HG02970 (cell line): ENCODE measurements around the gene NIBAN1.
"Not testable (repeated sequence)": the region's sequence is repeated elsewhere in the genome, so short reads cannot be mapped to it uniquely, and the experiment has no call there.

Experiments used
- ATAC-seq: cut with Tn5 transposase; IDR thresholded peaks from one replicate; pipeline ENCODE4 v1.9.1; 2021; ENCODE audit warnings: mild to moderate bottlenecking, moderate library complexity, moderate number of reproducible peaks; ENCODE audit not compliant: unreplicated experiment, low FRiP score

NIBAN1 gene

DNA sequence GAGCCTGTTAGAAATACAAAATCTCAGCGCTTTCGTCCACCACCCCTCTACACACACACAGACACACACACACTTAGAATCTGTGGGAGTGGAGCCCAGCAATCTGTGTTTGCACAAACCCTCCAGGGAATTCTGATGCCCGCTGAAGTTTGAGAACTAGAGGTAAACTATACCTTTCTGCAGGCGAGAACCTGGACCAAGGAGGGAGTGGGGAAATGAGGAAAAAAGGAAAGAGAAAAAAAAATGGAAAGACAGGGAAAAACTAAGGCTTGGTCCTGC lies 468 bp upstream of the NIBAN1 start:
- no peak for ATAC-seq

DNA sequence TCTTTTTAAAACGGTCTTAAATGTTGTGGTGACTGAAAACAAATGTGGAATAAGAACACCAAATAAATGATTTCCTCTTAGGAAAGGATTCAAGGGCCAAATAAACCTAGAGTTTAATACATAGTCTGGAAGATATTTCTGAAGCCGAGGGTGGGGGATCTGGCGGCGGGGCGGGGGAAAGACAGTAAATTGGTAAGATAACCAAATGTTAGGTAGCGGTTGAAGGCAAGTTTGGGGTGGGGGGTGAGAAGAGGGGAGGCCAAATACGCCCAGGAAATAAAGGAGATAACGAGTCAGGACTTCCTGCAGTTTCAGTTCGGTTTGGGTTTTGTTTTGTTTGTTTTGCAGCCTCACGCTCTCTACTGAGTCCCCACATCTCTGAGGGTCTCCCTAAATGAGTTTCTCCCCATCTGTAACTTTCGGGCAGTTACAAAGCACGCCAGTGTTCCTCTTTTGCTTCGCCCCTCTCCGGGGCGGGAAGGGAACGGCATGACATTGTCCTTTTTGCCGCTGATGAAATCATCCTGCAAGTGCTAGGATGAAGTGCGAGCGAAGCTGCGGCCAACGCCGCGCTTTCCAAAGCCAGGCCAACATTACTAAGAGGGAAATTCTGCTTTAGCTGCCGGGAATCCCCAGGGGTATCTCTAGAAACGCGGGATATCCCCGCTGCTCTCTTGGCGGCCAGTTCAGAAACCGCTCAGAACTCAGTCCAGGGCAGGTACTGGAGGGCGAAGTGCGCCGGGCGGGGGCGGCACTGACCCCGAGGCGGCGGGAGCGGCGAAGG lies 844 bp downstream of the NIBAN1 start:
- peak; percentile 66 for ATAC-seq

DNA sequence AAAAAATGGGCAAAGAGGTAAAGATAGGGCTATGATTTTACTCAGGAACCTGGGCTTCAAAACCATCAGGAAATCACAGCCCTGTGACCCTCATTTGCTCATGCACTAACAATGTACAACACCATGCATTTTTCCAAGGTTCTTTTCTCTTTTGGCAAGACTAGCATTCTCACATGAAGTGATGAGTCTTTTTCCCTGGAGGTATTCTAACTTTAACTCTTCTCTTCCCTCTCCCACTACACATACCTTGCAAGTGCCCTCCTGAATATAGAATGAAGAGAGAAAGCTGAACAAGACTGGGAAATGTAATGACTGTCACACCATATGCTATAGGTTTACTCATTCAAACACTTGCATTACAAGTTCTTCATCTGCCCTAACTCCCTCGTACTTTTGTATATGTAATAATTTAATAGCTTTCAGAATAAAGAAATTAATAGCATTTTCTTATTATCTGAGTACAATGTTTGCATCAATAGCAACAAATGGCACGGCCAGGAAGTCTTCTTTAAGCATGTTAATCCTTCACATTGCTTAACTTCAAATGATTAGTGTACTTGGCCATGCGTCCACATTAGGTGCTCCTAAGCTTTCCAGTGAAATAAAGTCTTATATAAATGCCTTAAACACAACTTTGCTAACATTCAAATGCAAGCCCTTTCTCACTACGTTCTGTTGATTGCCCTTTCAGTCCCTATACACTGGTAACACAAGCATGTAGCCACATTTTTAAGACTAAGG lies 1.8 kb downstream of the NIBAN1 start:
- no peak for ATAC-seq

DNA sequence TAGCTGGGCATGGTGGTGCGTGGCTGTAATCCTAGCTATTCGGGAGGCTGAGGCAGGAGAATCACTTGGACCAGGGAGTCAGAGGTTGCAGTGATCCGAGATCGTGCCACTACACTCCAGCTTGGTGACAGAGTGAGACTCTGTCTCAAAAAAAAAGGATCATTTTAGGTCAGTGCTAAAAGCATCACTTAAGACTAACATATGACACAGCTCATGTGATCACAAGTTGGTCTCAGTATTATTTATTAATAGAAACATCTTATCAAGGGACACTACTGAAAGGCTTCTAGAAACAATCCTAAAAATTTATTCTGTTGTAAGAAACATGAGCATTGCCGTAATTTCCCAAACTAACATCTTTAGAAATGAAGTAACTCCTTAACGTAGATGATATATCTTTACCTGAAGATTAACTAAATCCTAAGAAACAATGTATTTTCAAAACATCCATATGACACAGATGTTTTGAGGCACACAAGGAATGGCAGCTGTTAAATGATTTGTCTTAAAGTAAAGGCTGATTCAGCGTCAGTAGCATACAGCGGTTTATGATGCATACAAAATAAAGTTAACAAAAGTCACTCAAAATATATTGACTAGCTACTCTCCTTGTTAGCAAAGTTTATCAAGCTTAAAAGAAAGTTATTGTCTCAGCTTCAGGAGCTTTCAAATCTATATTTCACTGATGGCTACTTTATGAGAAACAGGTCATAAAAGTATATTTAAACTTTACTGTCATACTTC lies 2.6 kb downstream of the NIBAN1 start:
- no peak for ATAC-seq

DNA sequence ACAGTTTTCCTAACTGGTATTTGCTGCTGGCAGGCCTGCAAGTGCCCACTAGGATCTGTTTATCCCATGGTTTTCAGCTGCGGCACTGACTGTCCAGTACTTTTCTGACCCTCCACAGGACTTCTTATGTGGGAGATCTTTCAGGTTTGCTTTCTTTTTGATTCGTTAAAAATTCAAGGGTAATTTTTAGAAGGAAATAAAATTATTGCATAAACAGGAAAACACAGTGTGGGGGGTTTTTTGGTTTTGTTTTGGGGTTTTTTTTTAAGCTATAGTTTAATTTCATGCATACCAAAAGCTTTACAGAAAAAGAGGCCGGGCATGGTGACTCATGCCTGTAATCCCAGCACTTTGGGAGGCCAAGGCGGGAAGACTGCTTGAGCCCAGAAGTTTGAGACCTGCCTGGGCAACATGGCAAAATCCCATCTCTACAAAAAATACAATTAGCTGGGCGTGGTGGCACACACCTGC lies 3.6 kb downstream of the NIBAN1 start:
- no peak for ATAC-seq

DNA sequence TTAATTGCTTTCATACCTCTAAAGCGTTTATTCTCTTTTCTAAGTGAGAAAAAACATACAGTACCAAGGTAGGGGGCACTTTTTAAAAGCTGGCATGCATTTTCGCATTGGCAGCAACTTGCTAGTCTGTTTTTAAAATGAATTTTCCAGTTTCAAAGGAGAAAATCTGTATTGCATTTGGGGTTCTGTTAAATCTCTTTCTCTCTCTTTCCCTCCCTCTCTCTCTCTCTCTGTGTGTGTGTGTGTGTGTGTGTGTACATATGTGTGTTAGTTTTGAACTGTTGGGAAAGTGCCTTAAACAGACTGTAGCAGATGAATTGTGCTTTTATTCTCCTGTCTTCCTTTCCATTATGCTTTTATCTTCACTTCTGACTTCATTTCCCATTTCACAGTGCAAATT lies 7.3 kb downstream of the NIBAN1 start:
- ATAC-seq = no peak

DNA sequence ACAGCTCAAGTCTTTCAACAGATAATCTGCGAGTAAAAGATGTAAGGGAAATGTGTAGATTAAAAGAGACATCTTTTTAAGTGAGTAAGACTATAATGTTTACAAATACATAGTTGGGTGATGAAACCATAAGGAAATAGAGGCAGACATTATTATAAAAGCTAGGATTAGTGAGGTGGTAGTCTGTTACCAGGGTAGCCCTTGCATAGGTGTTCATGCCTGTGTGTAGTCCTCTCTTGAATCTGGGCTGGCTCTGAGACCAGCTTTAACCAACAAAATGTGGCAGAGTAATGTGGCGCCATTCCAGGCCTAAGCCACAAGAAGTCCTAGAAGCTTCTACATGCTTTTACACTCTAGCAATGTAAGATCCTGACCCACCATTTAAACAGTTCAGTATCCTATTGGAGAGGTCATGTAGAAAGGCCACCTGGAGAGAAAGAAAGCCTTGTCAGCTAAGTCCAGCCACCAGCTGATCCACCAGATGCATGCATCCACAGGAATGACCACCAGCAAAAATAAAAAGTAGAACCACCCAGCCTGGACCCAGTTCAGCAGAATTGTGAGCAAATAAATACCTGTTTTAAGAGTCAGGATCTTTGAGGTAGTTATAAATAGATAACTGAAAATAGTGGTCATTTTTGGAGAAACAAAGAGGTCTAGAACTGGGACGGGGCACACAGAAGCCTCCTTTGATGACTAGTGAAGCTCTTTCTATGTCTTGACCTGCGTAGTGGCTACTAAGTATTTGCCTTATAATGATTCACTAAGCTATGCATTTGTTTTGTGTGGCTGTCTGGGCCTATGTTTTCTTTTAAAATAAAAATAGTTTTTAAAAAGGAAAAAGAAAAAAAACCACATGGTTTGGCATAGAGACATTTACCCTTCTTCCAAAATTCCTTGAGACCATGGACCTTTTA lies 8.1 kb downstream of the NIBAN1 start:
- ATAC-seq = no peak

DNA sequence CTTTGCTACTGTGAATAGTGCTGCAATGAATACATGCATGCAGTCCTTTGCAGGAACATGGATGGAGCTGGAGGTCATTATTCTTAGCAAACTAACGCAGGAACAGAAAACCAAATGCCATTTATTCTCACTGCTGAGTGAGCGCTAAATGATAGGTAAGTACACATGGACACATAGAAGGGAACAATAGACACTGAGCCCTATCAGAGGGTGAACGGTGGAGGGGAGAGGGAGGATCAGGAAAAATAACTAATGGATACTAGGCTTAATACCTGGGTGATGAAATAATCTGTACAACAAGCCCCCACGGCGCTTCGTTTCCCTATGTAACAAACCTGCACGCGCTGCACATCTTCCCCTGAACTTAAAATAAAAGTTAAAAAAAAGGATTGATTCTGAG lies 8.9 kb downstream of the NIBAN1 start:
- no peak for ATAC-seq

DNA sequence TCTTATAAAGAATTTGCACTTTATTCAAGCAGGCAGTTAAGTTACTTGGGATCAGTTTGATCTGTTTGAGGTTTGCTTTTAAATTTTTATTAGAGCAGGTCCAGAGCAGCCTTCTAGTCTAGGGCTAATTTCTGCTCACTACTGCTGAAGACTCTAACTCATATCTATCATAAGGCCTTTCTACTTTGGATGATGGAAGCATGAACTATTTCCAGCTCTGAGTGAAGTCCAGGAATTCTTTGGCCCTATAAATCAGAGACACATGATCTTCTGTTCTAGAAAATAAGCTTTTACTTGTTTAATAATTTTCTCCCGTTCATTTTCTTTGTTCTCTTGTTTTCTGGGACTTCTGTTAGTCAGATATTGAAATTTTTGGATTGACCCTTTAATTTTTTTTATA lies 14.7 kb downstream of the NIBAN1 start:
- ATAC-seq = no peak

DNA sequence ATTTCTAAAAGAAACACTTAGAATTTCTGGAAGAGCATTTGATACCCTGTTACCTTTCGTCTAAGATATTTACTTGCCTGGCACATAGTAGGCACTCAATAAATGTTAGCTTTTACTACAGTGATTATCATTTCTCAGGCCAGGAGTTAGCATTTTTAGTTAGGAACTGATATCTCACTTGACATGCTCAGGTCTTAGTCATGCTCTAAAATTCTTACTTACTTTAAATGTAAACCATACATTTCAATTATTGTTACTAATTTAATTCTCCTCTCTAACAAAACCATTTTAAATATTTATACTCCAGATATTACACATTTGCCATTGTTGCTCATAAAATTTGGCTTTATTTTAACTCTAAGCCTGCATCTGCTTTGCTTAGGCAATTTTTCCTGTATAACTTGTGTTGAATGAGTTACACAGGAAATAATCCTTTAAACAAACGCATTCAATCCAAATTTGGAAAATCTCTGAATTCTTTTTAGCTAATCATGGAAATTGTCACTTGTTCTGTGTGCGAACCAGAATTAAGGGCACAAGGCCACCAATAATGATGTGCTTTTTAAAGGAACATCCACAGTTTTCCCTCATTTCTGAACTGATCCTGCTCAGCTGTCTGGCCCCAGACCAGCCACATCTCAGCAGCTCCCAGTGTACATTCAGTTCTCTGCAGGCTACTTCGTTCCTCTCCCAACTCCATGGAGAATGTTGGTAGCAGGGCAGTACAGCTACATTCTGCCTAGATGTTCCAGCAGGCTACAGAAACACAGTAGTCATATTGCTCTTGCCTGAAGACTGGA lies 15.6 kb downstream of the NIBAN1 start:
- no peak for ATAC-seq

DNA sequence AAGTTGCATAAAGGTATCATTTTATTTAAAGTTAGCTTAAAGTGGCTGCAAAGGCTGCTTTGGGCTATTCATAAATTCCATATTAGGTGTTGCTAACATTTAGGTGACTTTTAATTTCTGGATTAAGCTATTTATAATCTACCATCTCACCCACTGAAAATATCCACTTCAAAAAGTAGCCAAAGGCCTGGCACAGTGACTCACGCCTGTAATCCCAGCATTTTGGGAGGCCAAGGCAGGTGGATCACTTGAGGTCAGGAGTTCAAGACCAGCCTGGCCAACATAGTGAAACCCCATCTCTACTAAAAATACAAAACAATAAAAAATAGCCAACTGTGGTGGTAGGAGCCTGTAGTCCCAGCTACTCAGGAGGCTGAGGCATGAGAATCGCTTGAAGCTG lies 16.4 kb downstream of the NIBAN1 start:
- not testable (repeated sequence) for ATAC-seq

DNA sequence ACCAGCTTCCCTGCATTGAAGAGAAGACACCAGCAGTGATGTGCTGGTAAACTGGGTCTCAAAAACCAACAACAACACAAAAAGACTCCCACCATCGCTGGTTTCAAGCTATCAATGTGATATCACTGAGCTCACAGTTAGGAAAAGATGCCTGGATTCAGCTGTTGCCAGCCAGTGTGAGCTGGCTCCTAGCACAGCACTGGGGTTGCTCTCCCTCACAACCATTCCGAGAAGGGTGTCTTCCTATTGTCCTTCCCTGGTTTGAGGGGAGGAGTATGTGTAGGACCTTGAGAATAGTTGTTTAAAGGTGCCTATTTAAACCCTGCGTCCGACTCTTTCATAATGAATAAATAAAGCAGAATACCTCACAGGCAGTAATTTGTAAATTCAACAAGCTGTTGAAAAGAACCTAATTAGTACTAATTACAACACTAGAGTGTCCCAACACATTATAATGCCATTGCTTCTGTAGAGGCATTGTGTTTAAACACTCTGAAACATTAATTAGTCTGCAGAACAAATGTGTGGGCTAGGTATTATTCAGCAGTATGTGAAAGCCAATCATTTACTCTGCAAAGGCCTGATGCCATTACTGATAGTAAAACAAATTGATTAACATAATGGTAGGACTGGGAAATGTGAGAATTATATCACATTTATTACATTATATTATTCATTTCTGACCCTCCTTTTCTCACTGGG lies 17.2 kb downstream of the NIBAN1 start:
- ATAC-seq = no peak

DNA sequence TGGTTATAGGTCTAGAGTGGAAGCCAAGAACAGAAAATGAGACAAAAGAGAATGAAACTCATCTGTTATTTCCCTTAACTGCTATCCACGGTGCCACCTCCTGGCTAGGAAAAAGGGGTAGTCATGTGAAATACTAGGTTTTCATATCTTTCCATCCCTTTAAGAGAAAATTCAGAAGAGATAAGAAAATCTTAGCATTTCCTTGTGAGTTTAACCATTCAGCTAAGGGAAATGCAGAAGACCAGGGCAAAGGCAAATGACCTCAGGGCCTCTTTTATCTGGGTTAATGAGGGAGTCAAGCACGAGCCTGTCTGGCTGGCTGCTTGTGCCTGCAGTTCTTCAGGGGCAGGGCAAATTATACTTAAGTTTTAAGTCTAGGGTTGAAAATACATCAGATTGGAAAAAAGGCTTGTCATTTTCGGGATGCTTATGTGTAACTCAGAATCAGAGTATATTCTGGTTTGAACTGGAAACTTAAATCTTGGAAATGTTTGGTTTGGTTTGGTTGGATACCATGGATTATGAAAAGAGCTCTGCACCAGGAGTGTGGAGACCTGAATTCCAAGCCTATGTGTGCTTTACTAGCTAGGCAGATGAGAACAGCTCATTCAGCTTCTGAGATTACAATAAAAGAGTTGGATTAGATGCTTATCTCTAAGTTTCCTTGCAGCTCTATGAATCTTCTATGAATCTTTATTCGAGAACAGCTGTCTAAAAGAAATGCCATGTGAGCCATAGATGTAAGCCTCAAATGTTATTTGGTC lies 19.9 kb downstream of the NIBAN1 start:
- no peak for ATAC-seq

DNA sequence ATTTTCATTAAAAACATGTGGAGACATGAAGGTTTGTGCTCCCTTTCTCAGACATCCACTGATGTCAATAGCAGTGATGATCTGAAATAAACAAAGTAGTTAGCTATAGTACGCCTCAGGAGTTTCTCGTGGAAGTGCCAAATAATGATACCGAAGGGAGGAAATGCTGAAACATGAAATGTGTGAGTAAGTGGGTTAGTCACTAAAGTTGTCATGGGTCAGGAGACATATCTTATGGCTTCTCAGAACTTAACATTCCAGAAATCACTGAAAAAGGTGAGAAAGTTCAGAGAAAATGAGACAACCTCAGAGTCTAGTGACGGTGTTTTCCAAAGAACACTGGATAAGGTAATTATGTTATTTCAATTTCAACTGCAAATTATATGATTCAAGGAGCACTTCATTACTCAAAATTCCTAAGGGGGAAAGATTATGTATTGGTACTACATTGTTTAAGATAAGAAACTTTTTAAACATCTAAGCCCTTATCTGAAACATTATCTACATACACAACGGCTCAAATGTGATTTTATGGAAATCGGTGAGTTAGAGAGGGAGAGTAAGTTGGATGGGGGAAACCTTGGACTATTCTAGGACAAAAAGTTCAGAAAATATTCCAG lies 20.6 kb downstream of the NIBAN1 start:
- ATAC-seq = no peak

DNA sequence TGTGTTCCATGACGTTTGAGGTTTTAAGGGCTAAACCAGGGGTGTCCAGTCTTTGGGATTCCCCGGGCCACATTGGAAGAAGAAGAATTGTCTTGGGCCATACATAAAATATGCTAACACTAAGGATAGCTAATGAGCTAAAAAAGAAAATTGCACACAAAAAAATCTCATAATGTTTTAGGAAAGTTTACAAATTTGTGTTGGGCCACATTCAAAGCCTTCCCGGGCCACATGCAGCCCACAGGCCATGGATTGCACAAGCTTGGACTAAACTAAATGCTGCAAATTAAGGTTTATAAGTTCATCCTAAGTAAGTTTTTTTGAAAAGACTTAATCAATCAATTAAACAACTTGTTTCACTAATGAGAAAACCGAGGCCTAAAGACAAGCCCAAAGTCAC lies 21.9 kb downstream of the NIBAN1 start:
- ATAC-seq = no peak

DNA sequence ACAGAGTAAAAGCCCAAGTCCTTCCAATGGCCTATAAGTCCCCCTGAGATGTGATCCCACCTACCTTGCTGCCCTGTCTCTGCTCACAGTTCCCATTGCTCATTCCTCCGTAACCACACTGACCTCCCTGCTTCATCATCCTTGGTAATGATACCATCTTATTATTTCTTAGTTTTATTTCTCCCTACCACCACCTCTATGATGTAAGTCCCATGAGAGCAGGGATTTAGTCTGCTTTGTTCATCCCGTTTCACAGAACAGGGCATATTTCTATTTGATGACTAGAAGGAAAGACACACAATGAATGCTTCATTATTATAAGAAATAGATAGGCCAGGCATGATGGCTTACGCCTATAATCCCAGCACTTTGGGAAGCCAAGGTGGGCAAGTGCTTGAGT lies 22.5 kb downstream of the NIBAN1 start:
- ATAC-seq = no peak

DNA sequence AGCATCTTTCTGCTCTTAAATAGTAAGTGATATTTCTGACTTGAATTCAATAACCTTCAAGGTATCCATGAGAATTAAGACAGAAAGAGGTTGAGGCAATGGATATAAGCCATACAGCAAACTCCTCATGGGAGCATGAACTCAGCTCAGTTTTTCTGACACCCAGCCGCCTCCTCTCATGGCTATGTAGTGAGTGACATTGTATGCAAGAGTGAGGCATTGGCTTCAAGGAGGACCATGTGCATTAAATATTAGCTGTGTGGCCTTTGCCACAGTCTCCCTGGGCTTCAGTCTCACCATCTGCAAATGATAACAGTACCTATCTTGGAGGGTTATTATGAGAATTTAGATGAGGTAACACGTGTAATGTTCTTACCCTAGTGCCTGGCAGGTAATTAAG lies 23.4 kb downstream of the NIBAN1 start:
- no peak for ATAC-seq

DNA sequence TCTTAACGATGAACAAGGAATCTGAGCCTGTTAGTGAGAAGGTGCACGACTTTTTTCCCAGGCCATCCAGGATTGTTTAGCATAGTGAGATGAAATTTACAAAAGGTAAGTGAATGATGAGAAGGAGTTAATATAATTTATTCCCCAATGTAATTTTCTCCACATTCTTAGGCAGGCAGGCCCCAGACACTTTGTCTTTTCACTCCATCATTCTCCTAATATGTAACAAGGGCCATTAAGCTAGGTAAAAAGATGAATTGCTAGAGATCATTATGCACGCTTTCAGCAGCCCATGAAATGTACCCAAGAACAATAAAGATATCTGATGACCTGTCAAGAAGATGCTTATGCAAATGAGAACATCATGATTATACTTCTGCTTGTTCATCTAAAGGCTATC lies 24.1 kb downstream of the NIBAN1 start:
- ATAC-seq = no peak
